Peyer's patch (tissue), 4 donors: ENCODE measurements around the gene SKOR1.

Source experiments
- POLR2A ChIP-seq, 2 donors: fragments of 450-650 bp; IDR thresholded peaks; one replicate each; pipeline ENCODE4 v1.5.1; 2017; ENCODE audit warnings: antibody characterized with exemption in 2 of 2, mild to moderate bottlenecking in 2 of 2, moderate library complexity in 2 of 2
- TF ChIP-seq, protein P1 (sequence below), 6 experiments: fragments of 450-650 bp in 4 of 6; fragments of 200-600 bp in 2 of 6; sonication (generic) in 1 of 6; IDR thresholded peaks; one replicate each; pipeline ENCODE4 v1.5.1; 2017 to 2019; ENCODE audit warnings: antibody characterized with exemption in 6 of 6, mild to moderate bottlenecking in 3 of 6, moderate library complexity in 1 of 6

DNA sequence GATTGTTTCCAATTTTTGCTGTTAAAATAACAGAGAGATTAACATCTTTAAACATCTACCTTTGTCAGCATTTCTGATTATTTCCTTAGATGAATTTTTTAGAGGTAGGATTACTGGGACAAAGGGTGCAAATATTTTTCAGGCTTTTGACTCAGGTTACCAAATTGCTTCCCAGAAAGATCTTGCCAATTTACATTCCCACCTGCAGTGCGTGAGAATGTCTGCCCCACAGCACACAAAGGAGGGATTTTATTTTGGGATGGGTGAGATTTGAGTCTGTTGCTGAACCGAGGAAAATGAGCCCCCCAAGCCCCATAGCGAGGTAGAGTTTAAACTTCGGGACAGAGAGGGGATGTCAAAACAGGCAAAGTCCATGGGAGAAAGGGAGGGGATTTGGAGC lies 40.5 kb downstream of the SKOR1 start:
- TF ChIP-seq, protein P1, sequence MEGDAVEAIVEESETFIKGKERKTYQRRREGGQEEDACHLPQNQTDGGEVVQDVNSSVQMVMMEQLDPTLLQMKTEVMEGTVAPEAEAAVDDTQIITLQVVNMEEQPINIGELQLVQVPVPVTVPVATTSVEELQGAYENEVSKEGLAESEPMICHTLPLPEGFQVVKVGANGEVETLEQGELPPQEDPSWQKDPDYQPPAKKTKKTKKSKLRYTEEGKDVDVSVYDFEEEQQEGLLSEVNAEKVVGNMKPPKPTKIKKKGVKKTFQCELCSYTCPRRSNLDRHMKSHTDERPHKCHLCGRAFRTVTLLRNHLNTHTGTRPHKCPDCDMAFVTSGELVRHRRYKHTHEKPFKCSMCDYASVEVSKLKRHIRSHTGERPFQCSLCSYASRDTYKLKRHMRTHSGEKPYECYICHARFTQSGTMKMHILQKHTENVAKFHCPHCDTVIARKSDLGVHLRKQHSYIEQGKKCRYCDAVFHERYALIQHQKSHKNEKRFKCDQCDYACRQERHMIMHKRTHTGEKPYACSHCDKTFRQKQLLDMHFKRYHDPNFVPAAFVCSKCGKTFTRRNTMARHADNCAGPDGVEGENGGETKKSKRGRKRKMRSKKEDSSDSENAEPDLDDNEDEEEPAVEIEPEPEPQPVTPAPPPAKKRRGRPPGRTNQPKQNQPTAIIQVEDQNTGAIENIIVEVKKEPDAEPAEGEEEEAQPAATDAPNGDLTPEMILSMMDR (IDR thresholded peaks at IDR 0.05), result no peak
- no peak for TF ChIP-seq POLR2A (IDR thresholded peaks at IDR 0.05)
